CD4-positive, alpha-beta T cell treated with Interleukin-1 beta for 1 hour (primary cell): ENCODE data around the gene ZNHIT6.
"Not testable (repeated sequence)": the region's sequence is repeated elsewhere in the genome, so short reads cannot be mapped to it uniquely, and the experiment has no call there.

Experiments
- DNase-seq, 2 donors: peaks; one replicate each; pipeline ENCODE4 v3.0.0-alpha.2; 2020 to 2022

ZNHIT6 gene

DNA sequence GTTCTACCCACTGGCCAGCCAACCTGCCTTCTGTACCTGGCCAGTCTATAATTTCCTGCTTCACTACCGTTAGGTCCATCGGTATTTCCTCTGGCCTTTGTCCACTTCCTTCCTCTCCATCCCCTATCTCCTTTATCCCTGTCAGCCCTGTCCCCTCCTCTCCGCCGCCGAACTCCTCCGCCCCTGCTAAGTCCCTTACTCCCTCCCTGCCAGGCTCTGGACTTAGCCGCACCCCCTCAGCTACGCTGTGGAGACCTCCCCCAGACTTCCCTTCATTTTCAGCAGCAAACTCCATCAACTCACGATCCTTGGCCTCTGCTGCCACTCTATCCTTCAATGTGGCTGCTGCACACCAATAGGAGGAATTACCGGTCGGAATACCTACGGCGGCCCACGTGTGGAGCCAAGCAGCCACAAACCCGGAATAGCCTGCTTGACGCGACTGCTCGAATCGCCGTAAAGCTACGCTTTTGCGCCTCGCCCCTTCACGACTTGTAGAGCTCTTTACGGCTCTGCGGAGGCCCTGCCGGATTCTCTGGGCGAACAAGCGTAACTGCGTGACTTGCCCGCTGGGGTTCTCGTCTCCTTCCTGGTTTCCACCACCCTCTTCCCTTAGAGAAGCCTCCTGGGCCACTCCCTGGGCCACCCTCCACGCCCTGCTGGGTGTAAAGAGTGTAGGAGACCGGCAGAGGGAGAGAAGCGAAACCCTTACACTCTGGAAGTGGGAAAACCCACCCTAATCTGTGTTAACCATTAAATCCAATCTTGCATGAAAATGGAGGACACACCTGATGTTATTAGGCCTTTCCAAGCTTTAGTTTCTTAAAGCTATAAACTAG lies at the start of gene ZNHIT6:
Gene ZNHIT6, minus strand, starts transcription at position 444 of the 839 bp plus-strand sequence. Its CDS starts 149 bp downstream, at position 295.
- peak; percentile 90 to 91 for DNase-seq

DNA sequence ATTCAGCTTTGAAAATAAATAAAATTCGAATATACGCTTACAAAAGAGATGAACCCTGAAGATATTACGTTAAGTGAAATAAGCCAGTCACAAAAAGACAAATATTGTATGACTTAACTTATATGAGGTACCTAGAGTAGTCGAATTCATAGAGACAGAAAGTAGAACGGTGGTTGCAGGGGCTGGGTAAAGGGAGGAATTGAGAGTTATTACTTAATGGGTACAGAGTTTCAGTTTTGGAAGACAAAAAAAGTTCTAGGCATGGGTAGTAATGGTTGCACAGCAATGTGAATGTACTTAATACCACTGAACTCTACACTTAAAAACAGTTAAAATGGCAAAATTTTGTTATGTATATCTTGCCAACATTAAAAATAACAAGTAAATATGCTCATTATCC lies 48.6 kb upstream of the ZNHIT6 start:
- DNase-seq = no peak

GRCh38 chr1:85748120-85748519 lies 39.9 kb upstream of the ZNHIT6 start:
- DNase-seq = no peak

- no peak for DNase-seq
Measured at GRCh38 chr1:85746777-85747176, 38.5 kb upstream of the ZNHIT6 start.

- no peak for DNase-seq
Measured at GRCh38 chr1:85743814-85744213, 35.6 kb upstream of the ZNHIT6 start.

DNA sequence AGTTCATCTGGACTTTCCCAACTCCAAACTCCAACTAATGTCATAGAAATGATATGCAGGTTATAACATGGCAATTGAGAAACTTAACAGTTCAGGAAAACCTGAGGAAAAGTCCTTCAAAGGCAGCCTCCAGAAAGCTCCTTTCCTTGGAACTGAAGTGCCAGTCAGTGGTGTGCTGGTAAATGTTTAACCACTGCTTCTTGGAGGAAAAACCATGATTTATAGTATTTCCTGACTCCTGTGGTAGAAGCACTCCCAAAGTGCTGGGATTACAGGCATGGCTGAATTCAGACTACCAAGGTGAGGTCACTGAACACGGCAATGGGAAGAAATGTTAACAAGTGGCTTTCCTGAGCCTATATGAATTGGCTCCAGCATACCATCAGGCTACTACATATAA lies 26.7 kb upstream of the ZNHIT6 start:
- DNase-seq = no peak

- DNase-seq = no peak
Measured at GRCh38 chr1:85718678-85719340, 10.6 kb upstream of the ZNHIT6 start.

GRCh38 chr1:85714418-85715114 lies 6.3 kb upstream of the ZNHIT6 start:
- not testable (repeated sequence) for DNase-seq

DNA sequence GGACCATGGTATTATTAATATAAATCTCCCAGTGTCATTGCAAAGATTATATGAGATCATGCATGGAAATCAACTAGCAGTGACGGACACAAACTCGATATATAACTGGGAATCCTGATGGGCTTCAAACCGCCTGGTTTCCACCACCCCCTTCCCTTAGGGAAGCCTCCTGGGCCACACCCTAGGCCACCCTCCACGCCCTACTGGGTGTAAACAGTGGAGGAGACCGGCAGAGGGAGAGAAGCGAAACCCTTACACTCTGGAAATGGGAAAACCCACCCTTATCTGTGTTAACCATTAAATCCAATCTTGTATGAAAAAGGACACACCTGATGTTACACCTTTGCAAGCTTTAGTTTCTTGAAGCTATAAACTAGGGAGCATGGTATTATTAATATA lies 595 bp upstream of the ZNHIT6 start:
- no peak for DNase-seq

- no peak for DNase-seq
Measured at GRCh38 chr1:85707267-85707989, 805 bp downstream of the ZNHIT6 start.

GRCh38 chr1:85705940-85706339 lies 2.3 kb downstream of the ZNHIT6 start:
- no peak for DNase-seq

GRCh38 chr1:85700422-85700821 lies 7.8 kb downstream of the ZNHIT6 start:
- DNase-seq = no peak

GRCh38 chr1:85697895-85698294 lies 10.3 kb downstream of the ZNHIT6 start:
- no peak for DNase-seq

GRCh38 chr1:85692730-85693314 lies 15.4 kb downstream of the ZNHIT6 start:
- no peak for DNase-seq

DNA sequence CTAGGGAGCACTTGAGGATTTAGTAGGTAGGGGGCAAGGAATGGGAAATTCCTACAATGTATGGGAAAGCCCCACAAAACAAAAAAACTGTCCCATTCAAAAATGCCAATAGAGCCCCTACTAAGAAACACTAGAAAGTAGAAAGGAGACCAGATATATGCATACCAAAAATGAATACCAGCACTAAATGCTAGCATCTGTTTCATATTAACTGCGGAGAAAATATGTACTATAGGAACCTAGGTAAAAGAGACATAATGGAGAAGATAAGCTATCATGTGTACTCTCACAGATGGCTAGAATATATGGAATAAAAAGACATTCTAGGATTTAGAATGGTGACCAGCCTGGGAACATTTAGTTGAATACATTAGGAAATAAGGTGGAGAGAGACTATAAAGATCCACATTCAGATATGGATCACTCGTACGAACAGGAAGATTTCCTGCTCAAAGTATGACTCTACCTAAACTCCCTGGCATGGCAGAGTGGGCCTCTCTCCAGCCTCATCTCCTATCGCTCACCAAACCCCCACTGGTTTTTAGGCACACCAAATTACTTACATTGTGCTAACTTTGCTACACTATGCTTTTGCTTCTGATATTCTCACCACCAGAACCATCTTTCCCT lies 18.3 kb downstream of the ZNHIT6 start:
- no peak for DNase-seq

GRCh38 chr1:85683292-85684025 lies 24.8 kb downstream of the ZNHIT6 start:
- DNase-seq = no peak

DNA sequence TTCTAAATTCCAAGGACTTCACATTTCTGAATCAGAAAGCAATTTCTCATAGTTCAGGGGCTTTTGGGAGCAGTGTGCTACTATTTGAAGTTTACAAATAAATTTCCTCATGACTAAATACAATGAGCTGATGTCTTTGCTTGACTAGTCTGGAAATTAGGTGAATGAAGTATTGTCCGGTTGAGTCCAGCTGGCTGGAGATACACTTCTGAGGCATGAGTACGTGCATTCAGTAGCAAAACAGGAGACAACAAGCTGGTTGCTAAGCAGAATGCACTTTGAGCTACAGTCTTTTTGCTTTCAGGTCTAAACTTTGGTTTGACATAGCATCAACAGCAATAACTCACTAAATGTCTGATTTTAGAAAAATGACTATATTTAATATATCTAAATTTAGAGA lies 27.1 kb downstream of the ZNHIT6 start:
- DNase-seq = no peak

GRCh38 chr1:85678193-85678592 lies 30.0 kb downstream of the ZNHIT6 start:
- no peak for DNase-seq

GRCh38 chr1:85677656-85678055 lies 30.6 kb downstream of the ZNHIT6 start:
- no peak for DNase-seq

DNA sequence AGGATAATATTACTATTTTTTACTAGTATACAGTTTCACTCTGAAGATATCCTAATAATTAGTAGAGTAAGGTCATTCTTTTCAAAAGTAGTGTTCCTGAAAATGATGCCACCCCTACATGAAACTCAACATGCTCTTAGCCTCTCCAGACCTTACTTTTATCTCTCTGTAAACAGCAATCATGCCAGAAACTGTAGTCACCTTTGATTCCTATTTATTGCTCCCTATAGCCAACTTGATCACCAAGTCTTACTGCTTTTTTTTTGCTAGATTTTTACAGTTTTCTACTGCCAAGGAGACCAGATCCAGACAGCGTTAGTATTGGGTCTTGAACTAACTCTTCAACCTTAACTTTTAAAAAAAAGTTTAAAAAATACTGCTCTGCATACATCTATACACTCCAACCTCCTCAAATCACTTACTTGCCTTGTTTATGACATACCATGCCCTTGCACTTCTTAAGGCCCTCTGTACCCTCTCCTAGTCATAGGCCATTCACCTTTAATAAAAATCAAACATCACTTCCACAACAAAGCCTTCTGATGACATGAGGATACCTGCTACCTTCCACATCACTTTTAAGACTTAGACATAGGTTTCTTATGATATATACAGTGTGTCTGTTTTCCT lies 36.1 kb downstream of the ZNHIT6 start:
- DNase-seq = no peak

GRCh38 chr1:85665932-85666331 lies 42.3 kb downstream of the ZNHIT6 start:
- no peak for DNase-seq
